OCI-LY7 (cell line): ENCODE results near the gene DPP10.

Experiments
- CTCF ChIP-seq: fragments of 200-600 bp; sonication (generic); conservative IDR thresholded peaks from 2 replicates; pipeline ENCODE4 v1.5.1; 2014; ENCODE audit warnings: mild to moderate bottlenecking, antibody characterized with exemption, low read length, moderate library complexity, mixed read lengths
- EZH2phosphoT487 ChIP-seq: fragments of 200-600 bp; sonication (generic); IDR thresholded peaks from 2 replicates; pipeline ENCODE4 v1.6.1; 2018; ENCODE audit warnings: low read depth, borderline replicate concordance, mild to moderate bottlenecking, mixed run types, antibody characterized with exemption, low read length, moderate library complexity, mixed read lengths

- TF ChIP-seq CTCF = no peak
- TF ChIP-seq EZH2phosphoT487 = no peak
Observed at GRCh38 chr2:115649731-115650130, 1207.3 kb downstream of the DPP10 start.
